Measurements from ENCODE around the gene PAWR. TPM values are rescaled to one million over a fixed set of nuclear protein-coding genes. Genes with fewer than 3 reads are reported as not detected.
A peak's percentile ranks its signal among the peaks of the same experiment; 100 is the strongest.

The PAWR gene
- total RNA-seq, 6 experiments from 2014 or later, result 25.0 to 62.3 (median 28.9) TPM

DNA sequence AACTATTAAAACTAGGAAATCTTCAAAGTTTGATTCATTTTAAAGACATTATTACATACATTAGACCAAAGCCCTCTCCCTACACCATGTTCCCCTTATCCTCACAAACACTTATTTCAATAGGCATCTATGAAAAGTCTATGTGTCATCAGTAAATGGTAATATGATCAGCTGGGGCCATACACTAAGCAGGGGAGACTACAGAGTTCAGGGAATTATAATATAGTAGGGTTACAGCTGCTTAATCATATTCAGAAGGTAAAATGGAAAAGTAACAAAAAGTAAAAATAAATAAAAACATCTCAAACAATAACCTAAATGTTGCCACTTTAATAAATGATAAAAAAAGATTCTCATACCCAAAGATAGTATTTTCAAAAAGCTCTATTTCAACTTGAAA is 29.1 kb downstream of the PAWR start:
- Histone ChIP-seq H3K36me3 (no peaks in the 10 kb centered on the region), H3K27ac (no peak overlapping the region), H3K4me1 (peaks cover 0 to 6% (median 0%) of the 10 kb centered on the region in 4 donors), H3K4me3 (no peak overlapping the region), H3K9me3 (no peaks in the 10 kb centered on the region), H3K27me3 (no peaks in the 10 kb centered on the region)
- DNase-seq (no peak), ATAC-seq (no peak)
- TF ChIP-seq, protein P1, sequence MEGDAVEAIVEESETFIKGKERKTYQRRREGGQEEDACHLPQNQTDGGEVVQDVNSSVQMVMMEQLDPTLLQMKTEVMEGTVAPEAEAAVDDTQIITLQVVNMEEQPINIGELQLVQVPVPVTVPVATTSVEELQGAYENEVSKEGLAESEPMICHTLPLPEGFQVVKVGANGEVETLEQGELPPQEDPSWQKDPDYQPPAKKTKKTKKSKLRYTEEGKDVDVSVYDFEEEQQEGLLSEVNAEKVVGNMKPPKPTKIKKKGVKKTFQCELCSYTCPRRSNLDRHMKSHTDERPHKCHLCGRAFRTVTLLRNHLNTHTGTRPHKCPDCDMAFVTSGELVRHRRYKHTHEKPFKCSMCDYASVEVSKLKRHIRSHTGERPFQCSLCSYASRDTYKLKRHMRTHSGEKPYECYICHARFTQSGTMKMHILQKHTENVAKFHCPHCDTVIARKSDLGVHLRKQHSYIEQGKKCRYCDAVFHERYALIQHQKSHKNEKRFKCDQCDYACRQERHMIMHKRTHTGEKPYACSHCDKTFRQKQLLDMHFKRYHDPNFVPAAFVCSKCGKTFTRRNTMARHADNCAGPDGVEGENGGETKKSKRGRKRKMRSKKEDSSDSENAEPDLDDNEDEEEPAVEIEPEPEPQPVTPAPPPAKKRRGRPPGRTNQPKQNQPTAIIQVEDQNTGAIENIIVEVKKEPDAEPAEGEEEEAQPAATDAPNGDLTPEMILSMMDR (IDR thresholded peaks at IDR 0.05), result no peak
- TF ChIP-seq POLR2A (IDR thresholded peaks at IDR 0.05), result no peak
- intact Hi-C loops (cut with DNase I), result no loop called here

DNA sequence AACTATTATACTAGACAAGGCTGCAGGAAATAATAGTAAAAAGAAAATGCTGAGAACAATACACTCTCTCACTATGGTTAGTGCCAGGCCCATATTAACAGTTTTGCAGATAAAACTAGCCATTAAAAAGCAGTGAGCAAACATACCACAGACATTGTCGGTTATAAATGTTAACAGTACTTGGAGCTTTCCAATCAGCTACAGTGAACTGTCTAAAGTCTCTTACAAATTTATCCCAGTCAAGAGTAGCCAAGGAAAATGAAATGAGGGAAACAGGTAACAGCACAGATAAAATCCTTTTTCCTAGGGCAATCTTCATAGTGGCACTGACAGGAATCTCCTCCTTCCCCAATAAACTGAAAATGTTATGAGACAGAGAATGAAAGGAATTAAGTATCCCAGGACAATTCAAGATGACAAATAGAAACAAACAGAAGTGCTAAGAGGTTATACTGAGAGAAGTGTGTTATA is 30.8 kb downstream of the PAWR start:
- 14% methylated on average over 1 of the region's 1 CpG for WGBS (ENCODE audit: insufficient coverage, low coverage, low lambda C conversion rate, missing lambda C conversion rate)
- H3K36me3 ChIP-seq, result no peaks in the 10 kb centered on the region
- no peak overlapping the region for H3K27ac ChIP-seq
- H3K4me3 ChIP-seq, result no peak overlapping the region
- DNase-seq, result no peak
- peaks cover 0 to 6% (median 0%) of the 10 kb centered on the region in 4 donors for H3K4me1 ChIP-seq
- TF ChIP-seq, protein P1 (IDR thresholded peaks at IDR 0.05), result no peak
- no peak for TF ChIP-seq POLR2A (IDR thresholded peaks at IDR 0.05)
- no peaks in the 10 kb centered on the region for H3K27me3 ChIP-seq
- H3K9me3 ChIP-seq, result no peaks in the 10 kb centered on the region
- peak in 3 of 4 donors; percentile 18 to 36 (median 34) for ATAC-seq
- intact Hi-C loops (cut with DNase I), result no loop called here

DNA sequence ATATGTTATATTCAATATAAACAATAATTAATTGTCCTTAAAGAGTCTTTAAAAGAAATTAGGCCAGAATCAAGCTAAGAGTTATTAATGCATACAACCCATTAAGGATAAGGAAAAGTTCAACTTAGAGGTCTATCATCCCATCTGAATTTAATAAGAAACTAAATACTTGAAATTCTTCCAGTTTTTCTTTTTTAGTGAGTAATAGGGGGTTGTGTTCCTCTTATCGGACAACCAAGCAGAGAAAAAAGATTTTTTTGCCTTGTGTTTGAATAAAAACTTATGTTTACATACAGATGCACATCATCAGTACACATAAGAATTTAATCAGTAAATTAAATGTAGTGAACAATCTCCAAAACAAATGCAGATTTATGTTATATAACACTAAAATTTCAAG is 32.5 kb downstream of the PAWR start:
- no peaks in the 10 kb centered on the region for H3K36me3 ChIP-seq
- no peak overlapping the region for H3K27ac ChIP-seq
- DNase-seq (no peak), ATAC-seq (no peak)
- WGBS (ENCODE audit: insufficient coverage, low coverage, low lambda C conversion rate, missing lambda C conversion rate), result 50% methylated on average over 1 of the region's 1 CpG
- H3K27me3 ChIP-seq, result no peaks in the 10 kb centered on the region
- peaks cover 0 to 6% (median 0%) of the 10 kb centered on the region in 4 donors for H3K4me1 ChIP-seq
- intact Hi-C loops (cut with DNase I), result no loop called here
- H3K9me3 ChIP-seq, result no peaks in the 10 kb centered on the region
- TF ChIP-seq, protein P1 (IDR thresholded peaks at IDR 0.05), result no peak
- no peak for TF ChIP-seq POLR2A (IDR thresholded peaks at IDR 0.05)
- H3K4me3 ChIP-seq, result no peak overlapping the region

DNA sequence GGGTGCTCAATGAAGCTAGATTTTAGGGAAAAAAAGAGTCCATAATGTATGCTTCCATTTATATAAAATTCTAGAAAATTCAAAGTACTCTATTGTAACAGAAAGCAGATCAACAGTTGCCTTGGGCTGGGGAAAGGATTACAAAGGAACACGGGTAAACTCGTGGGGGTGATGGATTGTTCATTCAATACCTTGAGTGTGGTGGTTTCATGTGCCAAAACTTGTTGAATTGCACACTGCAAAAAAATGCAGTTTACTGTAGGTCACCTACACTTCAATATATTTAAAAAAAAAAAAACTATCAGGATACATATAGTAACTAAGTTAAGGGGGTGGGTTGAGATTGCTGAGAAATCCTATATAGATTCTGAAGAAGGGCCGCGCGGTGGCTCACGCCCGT is 33.6 kb downstream of the PAWR start:
- no peak overlapping the region for H3K4me3 ChIP-seq
- no peaks in the 10 kb centered on the region for H3K9me3 ChIP-seq
- TF ChIP-seq, protein P1 (IDR thresholded peaks at IDR 0.05), result no peak
- TF ChIP-seq POLR2A (IDR thresholded peaks at IDR 0.05), result no peak
- 94% methylated on average over 7 of the region's 7 CpGs for WGBS (ENCODE audit: insufficient coverage, low coverage, low lambda C conversion rate, missing lambda C conversion rate)
- peaks cover 0 to 6% (median 0%) of the 10 kb centered on the region in 4 donors for H3K4me1 ChIP-seq
- intact Hi-C loops (cut with DNase I), result no loop called here
- DNase-seq, result no peak
- ATAC-seq, result no peak
- H3K27ac ChIP-seq, result no peak overlapping the region
- no peaks in the 10 kb centered on the region for H3K36me3 ChIP-seq
- no peaks in the 10 kb centered on the region for H3K27me3 ChIP-seq

DNA sequence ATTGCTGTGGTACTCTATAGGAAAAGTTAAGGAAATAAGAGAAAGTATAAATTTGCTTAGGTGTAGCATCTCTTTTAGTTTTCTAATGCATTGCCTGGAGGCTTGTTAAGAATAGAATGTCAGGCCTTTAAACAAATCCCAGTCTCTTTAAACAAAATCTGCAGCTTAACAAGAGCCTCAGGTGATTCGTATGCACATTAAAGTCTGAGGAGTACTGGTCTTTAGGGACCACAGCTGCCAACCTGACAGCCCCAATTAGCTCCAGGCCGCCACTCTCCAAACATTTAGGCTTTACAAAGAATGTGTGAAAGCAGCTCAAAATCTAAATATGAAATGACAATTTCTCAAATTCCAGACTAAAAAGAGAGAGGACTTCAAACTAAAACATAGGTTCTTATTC is 35.7 kb downstream of the PAWR start:
- Histone ChIP-seq H3K9me3 (no peaks in the 10 kb centered on the region), H3K4me1 (peaks cover 0 to 10% (median 0%) of the 10 kb centered on the region in 4 donors), H3K36me3 (no peaks in the 10 kb centered on the region), H3K27me3 (no peaks in the 10 kb centered on the region), H3K4me3 (no peak overlapping the region), H3K27ac (no peak overlapping the region)
- intact Hi-C loops (cut with DNase I), result no loop called here
- 86% methylated on average over 2 of the region's 2 CpGs for WGBS (ENCODE audit: insufficient coverage, low coverage, low lambda C conversion rate, missing lambda C conversion rate)
- TF ChIP-seq POLR2A (IDR thresholded peaks at IDR 0.05), result no peak
- no peak for DNase-seq
- no peak for ATAC-seq

Measured in right lobe of liver (tissue), 6 donors.